ENCODE data around the gene PANK4. TPM values are rescaled to one million over a fixed set of nuclear protein-coding genes. Genes with fewer than 3 reads are reported as not detected.
A peak's percentile ranks its signal among the peaks of the same experiment; 100 is the strongest.

The PANK4 gene
- total and polyA plus RNA-seq, 10 of the 15 experiments (the other 5 are each of a cell fraction or from before 2014, with no cell fraction given), result 0.35 to 38.0 (median 18.6) TPM

GRCh38 chr1:2555634-2556276 lies 29.4 kb upstream of the PANK4 start (continued):
- no peak for TF ChIP-seq CBX3 (IDR thresholded peaks at IDR 0.05; ENCODE audit: borderline replicate concordance, low read depth)
- TF ChIP-seq ATF7 (IDR thresholded peaks at IDR 0.05; ENCODE audit: low read depth), result peak; percentile 36; the same call in 1 of the 2 replicates
- TF ChIP-seq SMARCA5 (IDR thresholded peaks at IDR 0.05), result peak; percentile 9; the same call in 1 of the 2 replicates
- no peak for TF ChIP-seq RBBP5 (conservative IDR thresholded peaks at IDR 0.05)
- peak; percentile 91 for TF ChIP-seq IKZF1 (conservative IDR thresholded peaks at IDR 0.05)
- TF ChIP-seq CREB1 (IDR thresholded peaks at IDR 0.05; ENCODE audit: low read depth), result 0 out of 2 replicates have a peak, but pooled peaks have one; percentile 5
- TF ChIP-seq USF1 (IDR thresholded peaks at IDR 0.05; ENCODE audit: borderline replicate concordance, extremely low read length, insufficient read depth, low read depth, low read length), result peak; percentile 97
- TF ChIP-seq ETV6 (conservative IDR thresholded peaks at IDR 0.05 in 1 of 2, IDR thresholded peaks at IDR 0.05 in 1 of 2; ENCODE audit: borderline replicate concordance in 1 of 2, low read depth in 1 of 2), result peak in 1 of 2 experiments; percentile 74; a peak in 1 of 4 replicates
- no peak for TF ChIP-seq ZNF592 (IDR thresholded peaks at IDR 0.05)
- no peak for TF ChIP-seq SMAD5 (IDR thresholded peaks at IDR 0.05; ENCODE audit: low read depth)
- no peak for TF ChIP-seq NFYA (IDR thresholded peaks at IDR 0.05; ENCODE audit: borderline replicate concordance, low read depth, low read length)
- no peak for TF ChIP-seq ELK1 (IDR thresholded peaks at IDR 0.05; ENCODE audit: low read depth, low read length)
- no peak for TF ChIP-seq ASH2L (IDR thresholded peaks at IDR 0.05; ENCODE audit: borderline replicate concordance, low read depth)
- TF ChIP-seq CEBPB (IDR thresholded peaks at IDR 0.05; ENCODE audit: borderline replicate concordance in 1 of 2, low read depth in 2 of 2, low read length in 2 of 2), result no peak
- TF ChIP-seq YY1 (IDR thresholded peaks at IDR 0.05; ENCODE audit: low read depth, low read length), result no peak
- TF ChIP-seq EZH2 (IDR thresholded peaks at IDR 0.05; ENCODE audit: borderline replicate concordance, control insufficient read depth, low read depth, low read length), result no peak
- TF ChIP-seq HSF1 (IDR thresholded peaks at IDR 0.05; ENCODE audit: low read depth, low read length), result no peak
- TF ChIP-seq ZBTB11 (CRISPR knock-in tag; IDR thresholded peaks at IDR 0.05), result no peak

Measured in GM12878 (cell line).